ENCODE data around the gene TSEN2. TPM values are rescaled to one million over a fixed set of nuclear protein-coding genes. Genes with fewer than 3 reads are reported as not detected.

TSEN2 gene
- total and polyA plus RNA-seq, 2 of the 13 experiments (the other 11 are each of a cell fraction or from before 2014, with no cell fraction given): 11.0 to 17.3 TPM

- TF ChIP-seq PAWR (CRISPR knock-in tag; IDR thresholded peaks at IDR 0.05; ENCODE audit: borderline replicate concordance) (peak; percentile 39; the same call in 1 of the 2 replicates), DR1 (CRISPR knock-in tag; IDR thresholded peaks at IDR 0.05) (no peak), ZNF569 (CRISPR knock-in tag; IDR thresholded peaks at IDR 0.05; ENCODE audit: borderline replicate concordance) (peak; percentile 29; the same call in 1 of the 2 replicates), TFAP4 (IDR thresholded peaks at IDR 0.05; ENCODE audit: borderline replicate concordance, low read depth) (0 out of 2 replicates have a peak, but pooled peaks have one; percentile 34), ZMYM3 (CRISPR knock-in tag; IDR thresholded peaks at IDR 0.05) (no peak), ATF2 (CRISPR knock-in tag; IDR thresholded peaks at IDR 0.05) (peak; percentile 66; the same call in 1 of the 2 replicates), ZFP90 (CRISPR knock-in tag; IDR thresholded peaks at IDR 0.05; ENCODE audit: borderline replicate concordance) (no peak), SP140L (CRISPR knock-in tag; IDR thresholded peaks at IDR 0.05; ENCODE audit: borderline replicate concordance) (no peak), SKIL (CRISPR knock-in tag; IDR thresholded peaks at IDR 0.05; ENCODE audit: borderline replicate concordance) (peak; percentile 62; the same call in 1 of the 2 replicates), NAIF1 (CRISPR knock-in tag; IDR thresholded peaks at IDR 0.05; ENCODE audit: borderline replicate concordance) (no peak), PAF1 (CRISPR knock-in tag; IDR thresholded peaks at IDR 0.05) (no peak), ZFP36L1 (CRISPR knock-in tag; IDR thresholded peaks at IDR 0.05) (no peak), ZSCAN5A (CRISPR knock-in tag; IDR thresholded peaks at IDR 0.05; ENCODE audit: borderline replicate concordance) (no peak; the same call in 1 of the 2 replicates), ZHX2 (IDR thresholded peaks at IDR 0.05; ENCODE audit: low read depth) (0 out of 2 replicates have a peak, but pooled peaks have one; percentile 23), ZHX2 (CRISPR knock-in tag; IDR thresholded peaks at IDR 0.05; ENCODE audit: borderline replicate concordance) (no peak)
Observed at GRCh38 chr3:12452361-12453330, 31.6 kb upstream of the TSEN2 start (continued).
